GM10266 (cell line): ENCODE results near the gene KRTAP23-1.

Source experiments
- DNase-seq: peaks from one replicate; pipeline ENCODE4 v3.0.0; 2012; ENCODE audit errors: extremely low spot score
- TF ChIP-seq, protein P1 (sequence below): IDR thresholded peaks from 2 replicates; pipeline ENCODE4 v1.5.1; 2012; ENCODE audit warnings: mild to moderate bottlenecking, low read depth; ENCODE audit not compliant: control insufficient read depth, insufficient read depth; ENCODE audit errors: missing control alignments

Gene KRTAP23-1

GRCh38 chr21:30336596-30336995 is 11.8 kb downstream of the KRTAP23-1 start:
- no peak for DNase-seq

DNA sequence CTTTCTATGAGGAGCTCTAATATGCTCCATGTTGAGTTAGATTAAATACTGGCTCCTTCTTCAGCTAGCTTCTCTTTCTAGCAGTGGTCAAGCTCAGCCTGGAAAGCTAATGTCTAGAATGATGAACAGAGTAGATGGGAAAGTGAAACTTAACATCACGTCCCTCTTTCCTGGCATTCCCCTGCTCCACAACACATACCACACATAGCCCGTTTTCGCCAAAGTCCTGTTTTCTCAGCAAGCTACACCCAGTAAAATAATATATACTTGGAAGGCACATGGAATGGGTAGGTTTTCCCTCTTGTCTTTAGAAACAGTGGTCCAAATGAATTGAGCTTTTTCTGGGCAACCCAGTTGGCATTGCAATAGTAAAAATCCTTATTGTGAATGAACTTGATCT is 14.7 kb downstream of the KRTAP23-1 start:
- DNase-seq: no peak
- TF ChIP-seq, protein P1, sequence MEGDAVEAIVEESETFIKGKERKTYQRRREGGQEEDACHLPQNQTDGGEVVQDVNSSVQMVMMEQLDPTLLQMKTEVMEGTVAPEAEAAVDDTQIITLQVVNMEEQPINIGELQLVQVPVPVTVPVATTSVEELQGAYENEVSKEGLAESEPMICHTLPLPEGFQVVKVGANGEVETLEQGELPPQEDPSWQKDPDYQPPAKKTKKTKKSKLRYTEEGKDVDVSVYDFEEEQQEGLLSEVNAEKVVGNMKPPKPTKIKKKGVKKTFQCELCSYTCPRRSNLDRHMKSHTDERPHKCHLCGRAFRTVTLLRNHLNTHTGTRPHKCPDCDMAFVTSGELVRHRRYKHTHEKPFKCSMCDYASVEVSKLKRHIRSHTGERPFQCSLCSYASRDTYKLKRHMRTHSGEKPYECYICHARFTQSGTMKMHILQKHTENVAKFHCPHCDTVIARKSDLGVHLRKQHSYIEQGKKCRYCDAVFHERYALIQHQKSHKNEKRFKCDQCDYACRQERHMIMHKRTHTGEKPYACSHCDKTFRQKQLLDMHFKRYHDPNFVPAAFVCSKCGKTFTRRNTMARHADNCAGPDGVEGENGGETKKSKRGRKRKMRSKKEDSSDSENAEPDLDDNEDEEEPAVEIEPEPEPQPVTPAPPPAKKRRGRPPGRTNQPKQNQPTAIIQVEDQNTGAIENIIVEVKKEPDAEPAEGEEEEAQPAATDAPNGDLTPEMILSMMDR: no peak

More at GRCh38 chr21:30336596-30336995, 11.8 kb downstream of the KRTAP23-1 start:
- TF ChIP-seq, protein P1: no peak

GRCh38 chr21:30332681-30333080 is 15.7 kb downstream of the KRTAP23-1 start:
- TF ChIP-seq, protein P1: no peak
- no peak for DNase-seq

DNA sequence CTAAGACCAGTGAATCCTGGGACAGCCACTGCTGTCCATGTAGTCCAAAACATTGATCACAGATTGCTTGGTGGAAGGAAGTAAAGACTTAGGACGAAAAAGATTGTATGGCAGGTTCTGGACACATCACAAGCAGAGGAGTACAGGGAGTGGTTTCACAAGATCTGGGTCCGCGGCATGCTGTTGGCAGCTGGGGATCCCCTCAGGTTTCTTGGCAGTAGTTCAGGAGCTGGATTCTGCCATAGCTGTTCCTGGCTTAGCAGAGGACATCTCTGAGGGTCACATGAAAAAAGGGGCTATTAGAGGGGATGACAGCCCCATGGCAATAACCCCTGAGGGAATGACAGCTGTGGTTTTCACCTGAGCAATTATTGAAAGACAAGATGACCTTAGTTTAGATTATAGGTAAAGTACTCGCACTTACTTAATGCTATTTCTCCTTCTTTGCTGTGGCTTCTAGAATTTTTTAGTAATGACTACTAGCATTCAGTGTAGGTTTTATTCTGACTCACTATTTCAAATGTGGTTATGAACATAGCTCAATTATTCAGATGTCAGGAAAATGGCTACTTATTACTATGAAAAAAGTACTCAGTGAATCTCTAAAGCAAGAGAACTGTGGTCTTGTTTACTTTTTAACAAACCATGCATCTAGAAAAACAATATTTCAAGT is 19.1 kb downstream of the KRTAP23-1 start:
- TF ChIP-seq, protein P1: no peak
- no peak for DNase-seq

- DNase-seq: no peak
- TF ChIP-seq, protein P1: no peak
Measured at GRCh38 chr21:30326390-30326789, 22.0 kb downstream of the KRTAP23-1 start.

- no peak for DNase-seq
- TF ChIP-seq, protein P1: no peak
Measured at GRCh38 chr21:30320215-30320614, 28.2 kb downstream of the KRTAP23-1 start, which contains the start of gene KRTAP26-1. Gene KRTAP26-1 (minus strand): TSS chr21:30320315. CDS start chr21:30320035, 280 bp downstream.

GRCh38 chr21:30315701-30316100 is 32.7 kb downstream of the KRTAP23-1 start:
- DNase-seq: no peak
- TF ChIP-seq, protein P1: no peak
